BE2C (cell line): ENCODE data around the gene RBMS2.

Experiments used
- DNase-seq: peaks from one replicate; pipeline ENCODE4 v3.0.0-alpha.2; 2020
- H3K27me3 ChIP-seq: fragments of 250-450 bp; sonication (Bioruptor Pico); 2 replicates; pipeline ENCODE4 v1.5.1; 2020; ENCODE audit warnings: mild to moderate bottlenecking
- H3K36me3 ChIP-seq: fragments of 250-450 bp; sonication (Bioruptor Pico); 2 replicates; pipeline ENCODE4 v1.5.1; 2020; ENCODE audit warnings: mild to moderate bottlenecking
- H3K4me1 ChIP-seq: fragments of 250-450 bp; sonication (Bioruptor Pico); 2 replicates; pipeline ENCODE4 v1.5.1; 2020
- H3K4me3 ChIP-seq: 2 replicates; pipeline ENCODE4 v1.5.1; 2011; ENCODE audit warnings: low read depth, low read length
- H3K9me3 ChIP-seq: fragments of 250-450 bp; sonication (Bioruptor Pico); 2 replicates; pipeline ENCODE4 v1.5.1; 2020
- CTCF ChIP-seq: IDR thresholded peaks from 2 replicates; pipeline ENCODE4 v1.5.1; 2012; ENCODE audit warnings: mild to moderate bottlenecking, low read depth, low read length

Gene RBMS2

GRCh38 chr12:56578983-56579546, 57.4 kb downstream of the RBMS2 start:
- H3K9me3 ChIP-seq: no peaks in the 10 kb centered on the region
- DNase-seq: no peak
- H3K27me3 ChIP-seq: no peaks in the 10 kb centered on the region
- no peaks in the 10 kb centered on the region for H3K36me3 ChIP-seq
- H3K4me3 ChIP-seq: no peak overlapping the region
- no peak for TF ChIP-seq CTCF
- no peaks in the 10 kb centered on the region for H3K4me1 ChIP-seq

- H3K9me3 ChIP-seq: no peaks in the 10 kb centered on the region
- DNase-seq: no peak
These were observed 60.0 kb downstream of the RBMS2 start for GRCh38 chr12:56581418-56582145.

GRCh38 chr12:56585098-56585497, 63.5 kb downstream of the RBMS2 start:
- Histone ChIP-seq H3K4me3 (no peak overlapping the region), H3K27me3 (no peaks in the 10 kb centered on the region), H3K4me1 (no peaks in the 10 kb centered on the region; the same call in 1 of the 2 replicates), H3K36me3 (no peaks in the 10 kb centered on the region; the same call in 1 of the 2 replicates), H3K9me3 (no peaks in the 10 kb centered on the region)
- no peak for TF ChIP-seq CTCF
- DNase-seq: no peak

More at GRCh38 chr12:56581418-56582145, 60.0 kb downstream of the RBMS2 start:
- Histone ChIP-seq H3K36me3 (no peaks in the 10 kb centered on the region), H3K27me3 (no peaks in the 10 kb centered on the region), H3K4me3 (no peak overlapping the region), H3K4me1 (no peaks in the 10 kb centered on the region)
- TF ChIP-seq CTCF: no peak

GRCh38 chr12:56589783-56590182, 68.2 kb downstream of the RBMS2 start:
- no peak for DNase-seq
- H3K9me3 ChIP-seq: no peaks in the 10 kb centered on the region
- no peaks in the 10 kb centered on the region for H3K27me3 ChIP-seq
- H3K36me3 ChIP-seq: no peaks in the 10 kb centered on the region; the same call in 1 of the 2 replicates
- TF ChIP-seq CTCF: no peak
- peaks cover 6% of the 10 kb centered on the region for H3K4me1 ChIP-seq
- H3K4me3 ChIP-seq: no peak overlapping the region

- Histone ChIP-seq H3K9me3 (no peaks in the 10 kb centered on the region), H3K4me3 (no peak overlapping the region), H3K36me3 (no peaks in the 10 kb centered on the region; the same call in 1 of the 2 replicates), H3K27me3 (no peaks in the 10 kb centered on the region), H3K4me1 (peaks cover 6% of the 10 kb centered on the region)
- peak; percentile 59 for DNase-seq
- peak; percentile 81 for TF ChIP-seq CTCF
These were observed 68.7 kb downstream of the RBMS2 start for GRCh38 chr12:56590237-56590830.

- Histone ChIP-seq H3K4me1 (peaks cover 6% of the 10 kb centered on the region), H3K36me3 (peaks cover 4% of the 10 kb centered on the region; the same call in 1 of the 2 replicates), H3K9me3 (no peaks in the 10 kb centered on the region), H3K4me3 (no peak overlapping the region), H3K27me3 (no peaks in the 10 kb centered on the region)
- DNase-seq: no peak
- TF ChIP-seq CTCF: no peak
These were observed 69.5 kb downstream of the RBMS2 start for GRCh38 chr12:56591126-56591525.
